ENCODE results near the gene SAMD4A.

DNA sequence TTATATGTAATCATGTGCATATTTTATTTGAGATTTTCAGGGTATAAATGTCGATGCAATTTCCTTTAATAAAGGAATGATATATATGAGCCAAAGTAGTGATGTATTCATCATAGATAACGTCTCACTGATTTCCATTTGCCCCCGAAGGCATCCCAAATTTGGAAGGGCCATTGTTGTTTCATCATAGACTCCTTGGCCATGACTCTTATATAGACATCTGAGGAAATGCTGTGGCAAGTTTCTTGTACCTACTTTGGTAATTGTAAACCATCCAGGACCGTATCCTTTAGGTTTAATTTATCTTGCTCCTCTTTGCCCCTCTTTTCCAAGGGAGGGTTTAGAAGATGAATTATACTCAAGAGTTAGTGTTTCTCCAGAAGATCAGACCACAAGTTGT, 84.7 kb downstream of the SAMD4A start:
- TF ChIP-seq, protein P1, sequence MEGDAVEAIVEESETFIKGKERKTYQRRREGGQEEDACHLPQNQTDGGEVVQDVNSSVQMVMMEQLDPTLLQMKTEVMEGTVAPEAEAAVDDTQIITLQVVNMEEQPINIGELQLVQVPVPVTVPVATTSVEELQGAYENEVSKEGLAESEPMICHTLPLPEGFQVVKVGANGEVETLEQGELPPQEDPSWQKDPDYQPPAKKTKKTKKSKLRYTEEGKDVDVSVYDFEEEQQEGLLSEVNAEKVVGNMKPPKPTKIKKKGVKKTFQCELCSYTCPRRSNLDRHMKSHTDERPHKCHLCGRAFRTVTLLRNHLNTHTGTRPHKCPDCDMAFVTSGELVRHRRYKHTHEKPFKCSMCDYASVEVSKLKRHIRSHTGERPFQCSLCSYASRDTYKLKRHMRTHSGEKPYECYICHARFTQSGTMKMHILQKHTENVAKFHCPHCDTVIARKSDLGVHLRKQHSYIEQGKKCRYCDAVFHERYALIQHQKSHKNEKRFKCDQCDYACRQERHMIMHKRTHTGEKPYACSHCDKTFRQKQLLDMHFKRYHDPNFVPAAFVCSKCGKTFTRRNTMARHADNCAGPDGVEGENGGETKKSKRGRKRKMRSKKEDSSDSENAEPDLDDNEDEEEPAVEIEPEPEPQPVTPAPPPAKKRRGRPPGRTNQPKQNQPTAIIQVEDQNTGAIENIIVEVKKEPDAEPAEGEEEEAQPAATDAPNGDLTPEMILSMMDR (IDR thresholded peaks at IDR 0.05): no peak
- no peak for TF ChIP-seq POLR2A (IDR thresholded peaks at IDR 0.05)
